GM12872 (cell line): Measurements from ENCODE around the gene OVCH2.

Experiments used
- CTCF ChIP-seq: IDR thresholded peaks from 3 replicates; pipeline ENCODE4 v1.5.1; 2011; ENCODE audit warnings: low read depth, mild to moderate bottlenecking, low read length, moderate library complexity; ENCODE audit not compliant: insufficient read depth

The OVCH2 gene

GRCh38 chr11:7706377-7706776 is at the start of gene OVCH2:
Gene OVCH2, minus strand, starts transcription at chr11:7706477. Its CDS starts 83 bp downstream, at chr11:7706394.
- no peak for TF ChIP-seq CTCF

- TF ChIP-seq CTCF = no peak
Observed at GRCh38 chr11:7749456-7749855, 43.2 kb upstream of the OVCH2 start.

GRCh38 chr11:7714786-7715185 is 8.5 kb upstream of the OVCH2 start:
- no peak for TF ChIP-seq CTCF

GRCh38 chr11:7703740-7704139 is 2.5 kb downstream of the OVCH2 start:
- TF ChIP-seq CTCF = no peak

- no peak for TF ChIP-seq CTCF
Observed at GRCh38 chr11:7696424-7696823, 9.9 kb downstream of the OVCH2 start.

GRCh38 chr11:7694235-7694634 is 12.0 kb downstream of the OVCH2 start:
- TF ChIP-seq CTCF = no peak

GRCh38 chr11:7692426-7692825 is 13.9 kb downstream of the OVCH2 start:
- TF ChIP-seq CTCF = no peak

- no peak for TF ChIP-seq CTCF
Observed at GRCh38 chr11:7691759-7692350, 14.4 kb downstream of the OVCH2 start.
